Measurements from ENCODE around the gene PALD1.

DNA sequence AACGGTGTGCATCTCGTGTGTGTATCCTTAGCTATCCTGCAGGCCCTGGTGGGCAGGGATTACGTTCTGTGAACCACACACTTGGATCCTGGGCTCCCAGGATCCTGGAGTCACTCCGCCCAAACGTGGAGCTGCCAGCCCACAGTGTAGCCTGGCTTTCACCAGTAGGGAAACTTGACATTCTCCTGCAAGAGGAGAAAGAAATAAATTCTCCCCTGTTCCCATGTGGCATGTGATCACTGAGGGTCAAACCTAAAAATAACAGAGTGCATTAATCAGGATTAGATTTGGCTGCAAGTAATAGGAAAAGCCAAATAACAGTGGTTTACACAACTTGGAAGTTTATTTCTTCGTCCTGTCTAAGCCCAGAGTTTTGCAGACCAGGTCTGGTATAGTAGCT lies 32.3 kb downstream of the PALD1 start:
- TF ChIP-seq, protein P1, sequence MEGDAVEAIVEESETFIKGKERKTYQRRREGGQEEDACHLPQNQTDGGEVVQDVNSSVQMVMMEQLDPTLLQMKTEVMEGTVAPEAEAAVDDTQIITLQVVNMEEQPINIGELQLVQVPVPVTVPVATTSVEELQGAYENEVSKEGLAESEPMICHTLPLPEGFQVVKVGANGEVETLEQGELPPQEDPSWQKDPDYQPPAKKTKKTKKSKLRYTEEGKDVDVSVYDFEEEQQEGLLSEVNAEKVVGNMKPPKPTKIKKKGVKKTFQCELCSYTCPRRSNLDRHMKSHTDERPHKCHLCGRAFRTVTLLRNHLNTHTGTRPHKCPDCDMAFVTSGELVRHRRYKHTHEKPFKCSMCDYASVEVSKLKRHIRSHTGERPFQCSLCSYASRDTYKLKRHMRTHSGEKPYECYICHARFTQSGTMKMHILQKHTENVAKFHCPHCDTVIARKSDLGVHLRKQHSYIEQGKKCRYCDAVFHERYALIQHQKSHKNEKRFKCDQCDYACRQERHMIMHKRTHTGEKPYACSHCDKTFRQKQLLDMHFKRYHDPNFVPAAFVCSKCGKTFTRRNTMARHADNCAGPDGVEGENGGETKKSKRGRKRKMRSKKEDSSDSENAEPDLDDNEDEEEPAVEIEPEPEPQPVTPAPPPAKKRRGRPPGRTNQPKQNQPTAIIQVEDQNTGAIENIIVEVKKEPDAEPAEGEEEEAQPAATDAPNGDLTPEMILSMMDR (IDR thresholded peaks at IDR 0.05) = no peak
- peak in 1 of 4 donors; percentile 54 for TF ChIP-seq POLR2AphosphoS5 (IDR thresholded peaks at IDR 0.05)
- TF ChIP-seq POLR2A (IDR thresholded peaks at IDR 0.05) = no peak
- peak in 1 of 4 donors; percentile 12 for TF ChIP-seq EP300 (IDR thresholded peaks at IDR 0.05)

All from sigmoid colon (tissue), 4 donors.